Endothelial cell (in vitro differentiated cells): Measurements from ENCODE around the gene PUDP. TPM values are rescaled to one million over a fixed set of nuclear protein-coding genes. Genes with fewer than 3 reads are reported as not detected.

Experiments
- DNase-seq: peaks from one replicate; pipeline ENCODE4 v3.0.0; 2021; ENCODE audit warnings: low spot score
- H3K27ac Mint-ChIP-seq: one replicate; pipeline ENCODE4 v1.8.0; 2021; ENCODE audit warnings: mixed read lengths, inconsistent platforms; ENCODE audit not compliant: unreplicated experiment
- H3K27me3 Mint-ChIP-seq: one replicate; pipeline ENCODE4 v1.8.0; 2021; ENCODE audit warnings: mild to moderate bottlenecking, moderate library complexity, mixed read lengths, inconsistent platforms; ENCODE audit not compliant: unreplicated experiment
- H3K36me3 Mint-ChIP-seq: one replicate; pipeline ENCODE4 v1.8.0; 2021; ENCODE audit warnings: mild to moderate bottlenecking, low read depth, mixed read lengths, inconsistent platforms; ENCODE audit not compliant: unreplicated experiment
- H3K4me1 Mint-ChIP-seq: one replicate; pipeline ENCODE4 v1.8.0; 2021; ENCODE audit warnings: mild to moderate bottlenecking, mixed read lengths, inconsistent platforms; ENCODE audit not compliant: unreplicated experiment
- H3K4me3 Mint-ChIP-seq: one replicate; pipeline ENCODE4 v1.8.0; 2021; ENCODE audit warnings: mild to moderate bottlenecking, mixed read lengths, inconsistent platforms; ENCODE audit not compliant: unreplicated experiment
- H3K9me3 Mint-ChIP-seq: one replicate; pipeline ENCODE4 v1.8.0; 2021; ENCODE audit warnings: mixed read lengths, inconsistent platforms; ENCODE audit not compliant: unreplicated experiment
- total RNA-seq: library from RNA; stranded (reverse); fragmentation: NEBNext Ultra II Directional; extraction: Animal tissue kit (Norgen Biotek cat#: 25700); gene quantifications from one replicate; pipeline ENCODE4 v1.2.1, GENCODE V29; 2021; ENCODE audit not compliant: unreplicated experiment
- TF ChIP-seq, protein P1 (sequence below): fragments of 200-600 bp; sonication (generic); IDR thresholded peaks from one replicate; pipeline ENCODE4 v1.5.0; 2021; ENCODE audit warnings: antibody characterized with exemption; ENCODE audit not compliant: unreplicated experiment

PUDP gene
- total RNA-seq, 1 donor from 2014 or later = 45.0 TPM

DNA sequence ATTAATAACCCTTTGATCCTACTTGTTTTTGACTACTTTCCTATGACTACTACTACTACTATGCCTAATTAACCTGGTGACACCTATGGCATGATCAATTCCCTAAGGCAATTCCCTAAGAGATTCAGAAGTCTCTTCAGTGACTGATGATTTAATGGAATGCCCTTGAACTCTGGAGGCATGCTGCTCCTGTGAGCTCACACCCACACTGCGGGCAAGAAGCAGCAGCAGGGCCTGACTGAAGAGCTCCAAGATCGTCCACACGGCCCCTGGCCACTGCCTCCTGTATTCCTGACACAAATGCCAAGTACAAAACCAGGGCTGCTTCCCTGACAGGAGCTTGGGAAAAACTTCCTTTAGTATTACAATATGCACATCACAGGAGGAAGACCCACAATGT lies 74.6 kb downstream of the PUDP start:
- Mint-ChIP-seq H3K4me1 (peaks cover 7% of the 10 kb centered on the region), H3K27ac (no peak overlapping the region), H3K9me3 (no peaks in the 10 kb centered on the region), H3K4me3 (no peak overlapping the region), H3K36me3 (peaks cover 9% of the 10 kb centered on the region), H3K27me3 (peaks cover 3% of the 10 kb centered on the region)
- TF ChIP-seq, protein P1, sequence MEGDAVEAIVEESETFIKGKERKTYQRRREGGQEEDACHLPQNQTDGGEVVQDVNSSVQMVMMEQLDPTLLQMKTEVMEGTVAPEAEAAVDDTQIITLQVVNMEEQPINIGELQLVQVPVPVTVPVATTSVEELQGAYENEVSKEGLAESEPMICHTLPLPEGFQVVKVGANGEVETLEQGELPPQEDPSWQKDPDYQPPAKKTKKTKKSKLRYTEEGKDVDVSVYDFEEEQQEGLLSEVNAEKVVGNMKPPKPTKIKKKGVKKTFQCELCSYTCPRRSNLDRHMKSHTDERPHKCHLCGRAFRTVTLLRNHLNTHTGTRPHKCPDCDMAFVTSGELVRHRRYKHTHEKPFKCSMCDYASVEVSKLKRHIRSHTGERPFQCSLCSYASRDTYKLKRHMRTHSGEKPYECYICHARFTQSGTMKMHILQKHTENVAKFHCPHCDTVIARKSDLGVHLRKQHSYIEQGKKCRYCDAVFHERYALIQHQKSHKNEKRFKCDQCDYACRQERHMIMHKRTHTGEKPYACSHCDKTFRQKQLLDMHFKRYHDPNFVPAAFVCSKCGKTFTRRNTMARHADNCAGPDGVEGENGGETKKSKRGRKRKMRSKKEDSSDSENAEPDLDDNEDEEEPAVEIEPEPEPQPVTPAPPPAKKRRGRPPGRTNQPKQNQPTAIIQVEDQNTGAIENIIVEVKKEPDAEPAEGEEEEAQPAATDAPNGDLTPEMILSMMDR = no peak
- DNase-seq = no peak

DNA sequence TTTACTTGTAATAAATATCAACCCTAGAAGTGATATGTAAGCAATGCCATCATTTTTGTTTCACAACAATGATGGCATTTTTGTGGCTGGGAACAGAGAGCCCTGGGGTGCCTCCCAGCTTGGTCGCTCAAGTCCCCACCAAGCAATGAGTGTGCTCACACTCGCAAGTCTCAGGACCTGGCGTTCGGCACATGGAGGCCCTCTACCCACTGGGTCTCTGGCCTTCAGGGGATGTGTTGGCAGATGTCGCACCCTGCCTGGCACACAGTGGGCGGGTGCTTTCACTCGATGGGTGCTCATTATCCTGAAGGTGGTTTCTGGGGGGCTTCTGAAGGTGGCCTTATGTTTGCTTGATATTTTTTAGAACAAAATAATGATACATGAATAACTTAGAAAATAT lies 75.1 kb downstream of the PUDP start:
- Mint-ChIP-seq H3K9me3 (no peaks in the 10 kb centered on the region), H3K27me3 (peaks cover 3% of the 10 kb centered on the region), H3K4me3 (no peak overlapping the region), H3K27ac (no peak overlapping the region), H3K4me1 (peaks cover 7% of the 10 kb centered on the region), H3K36me3 (peaks cover 9% of the 10 kb centered on the region)
- TF ChIP-seq, protein P1 = no peak
- DNase-seq = no peak

DNA sequence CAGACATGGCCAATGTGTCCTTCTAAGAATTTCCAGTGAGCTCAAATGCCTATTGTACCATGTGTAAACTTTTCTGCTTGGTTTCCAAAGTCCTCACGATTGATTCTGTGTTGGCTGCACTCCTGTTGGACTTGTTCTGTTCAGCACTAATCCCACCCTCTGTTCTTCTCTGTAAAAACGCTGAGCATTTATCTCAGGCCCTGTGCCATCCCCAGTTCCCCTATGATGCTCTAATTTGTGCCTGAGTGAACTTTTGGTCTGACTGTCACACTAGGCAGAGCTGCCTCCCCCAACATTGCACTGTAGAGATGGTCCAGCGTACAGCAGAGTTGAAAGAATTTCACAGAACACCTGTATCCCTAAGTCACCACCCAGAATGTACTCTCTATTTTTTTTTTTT lies 76.6 kb downstream of the PUDP start:
- Mint-ChIP-seq H3K27ac (no peak overlapping the region), H3K27me3 (no peaks in the 10 kb centered on the region)

DNA sequence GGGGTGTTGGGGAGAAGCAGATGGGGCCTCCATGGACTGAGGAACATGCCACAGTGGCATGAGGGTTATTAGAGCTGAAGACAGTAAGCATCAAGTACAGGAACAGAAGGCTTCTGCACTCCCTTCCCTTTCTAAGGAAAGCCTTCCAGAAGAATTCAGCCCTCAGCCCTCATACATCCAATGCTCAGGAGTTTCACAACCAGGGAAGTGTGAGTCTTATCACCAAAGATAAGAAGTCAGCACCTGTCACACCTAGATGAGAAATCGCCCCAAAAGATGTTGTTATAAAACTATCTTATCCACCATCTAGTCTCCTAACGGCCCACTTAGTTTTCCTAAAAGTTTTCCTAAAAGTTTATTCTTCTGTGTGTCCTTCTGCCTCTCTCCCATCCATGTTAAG lies 78.4 kb downstream of the PUDP start:
- Mint-ChIP-seq H3K9me3 (no peaks in the 10 kb centered on the region), H3K4me1 (peaks cover 7% of the 10 kb centered on the region), H3K27me3 (no peaks in the 10 kb centered on the region), H3K36me3 (peaks cover 18% of the 10 kb centered on the region), H3K4me3 (no peak overlapping the region), H3K27ac (no peak overlapping the region)
- DNase-seq = no peak
- TF ChIP-seq, protein P1 = no peak

More for the DNA sequence above, 76.6 kb downstream of the PUDP start:
- DNase-seq = no peak
- H3K4me3 Mint-ChIP-seq = no peak overlapping the region
- H3K36me3 Mint-ChIP-seq = peaks cover 15% of the 10 kb centered on the region
- TF ChIP-seq, protein P1 = no peak
- H3K4me1 Mint-ChIP-seq = peaks cover 7% of the 10 kb centered on the region
- H3K9me3 Mint-ChIP-seq = no peaks in the 10 kb centered on the region

DNA sequence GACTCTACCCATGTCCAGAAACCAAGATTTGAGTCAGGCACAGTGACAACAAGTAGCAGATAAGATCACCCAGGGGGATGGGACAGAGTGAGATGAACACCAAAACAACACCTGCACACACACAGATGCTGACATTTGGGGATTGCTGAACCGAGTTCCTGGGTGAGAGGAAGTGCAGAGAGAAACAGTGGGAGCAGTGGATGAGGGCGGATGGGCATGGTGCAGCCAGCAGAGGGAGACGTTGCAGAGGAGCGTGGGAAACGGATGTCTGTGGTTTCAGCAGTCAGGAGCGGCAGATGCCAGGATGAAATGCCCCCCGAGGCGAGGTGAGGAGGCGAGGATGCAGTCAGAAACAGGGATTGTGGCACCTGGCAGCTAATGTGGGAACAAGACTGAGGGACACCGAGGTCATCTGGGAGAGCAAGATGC lies 79.0 kb downstream of the PUDP start:
- Mint-ChIP-seq H3K4me3 (no peak overlapping the region), H3K9me3 (no peaks in the 10 kb centered on the region), H3K36me3 (peaks cover 18% of the 10 kb centered on the region), H3K27ac (no peak overlapping the region), H3K27me3 (no peaks in the 10 kb centered on the region), H3K4me1 (peaks cover 7% of the 10 kb centered on the region)
- DNase-seq = peak; percentile 17
- TF ChIP-seq, protein P1 = no peak
